Neural cell (in vitro differentiated cells): Measurements from ENCODE around the gene FREM2. TPM values are rescaled to one million over a fixed set of nuclear protein-coding genes. Genes with fewer than 3 reads are reported as not detected.

Experiments used
- H2AFZ ChIP-seq: fragments of 200-600, 300-800 bp; sonication (generic), shearing (Covaris generic); 2 replicates; pipeline ENCODE4 v1.6.0; 2014; ENCODE audit warnings: low read depth, mild to moderate bottlenecking, antibody characterized with exemption, low read length, moderate library complexity
- H3F3A ChIP-seq: fragments of 200-600 bp; shearing (Covaris generic); 2 replicates; pipeline ENCODE4 v1.6.1; 2016; ENCODE audit warnings: mild to moderate bottlenecking, moderate library complexity, mixed read lengths, antibody characterized with exemption, low read length; ENCODE audit not compliant: insufficient read depth, poor library complexity, severe bottlenecking
- H3K27ac ChIP-seq: fragments of 200-600, 300-800 bp; sonication (generic), shearing (Covaris generic); 2 replicates; pipeline ENCODE4 v1.5.1; 2014; ENCODE audit warnings: mild to moderate bottlenecking, low read length, moderate library complexity
- H3K27me3 ChIP-seq: fragments of 300-800, 200-600 bp; sonication (generic), shearing (Covaris generic); 2 replicates; pipeline ENCODE4 v1.6.0; 2014; ENCODE audit warnings: mild to moderate bottlenecking, low read depth, low read length, moderate library complexity; ENCODE audit not compliant: insufficient read depth
- H3K36me3 ChIP-seq: fragments of 300-800, 200-600 bp; sonication (generic), shearing (Covaris generic); 2 replicates; pipeline ENCODE4 v1.5.1; 2014; ENCODE audit warnings: mild to moderate bottlenecking, antibody characterized with exemption, low read length, moderate library complexity; ENCODE audit not compliant: insufficient read depth
- H3K4me2 ChIP-seq: fragments of 300-800, 200-600 bp; sonication (generic), shearing (Covaris generic); 2 replicates; pipeline ENCODE4 v1.6.0; 2014; ENCODE audit warnings: mild to moderate bottlenecking, low read length
- H3K4me3 ChIP-seq: fragments of 300-800, 200-600 bp; sonication (generic), shearing (Covaris generic); 2 replicates; pipeline ENCODE4 v1.5.1; 2014; ENCODE audit warnings: mild to moderate bottlenecking, low read length, moderate library complexity
- H3K79me2 ChIP-seq: fragments of 200-600 bp; shearing (Covaris generic); replicated peaks from 2 replicates; pipeline ENCODE4 v1.6.0; 2014; ENCODE audit warnings: mild to moderate bottlenecking, low read length, moderate library complexity; ENCODE audit not compliant: insufficient read depth
- H3K9ac ChIP-seq: fragments of 300-800, 200-600 bp; sonication (generic), shearing (Covaris generic); 2 replicates; pipeline ENCODE4 v1.6.1; 2016; ENCODE audit warnings: mild to moderate bottlenecking, low read length, mixed read lengths
- H3K9me2 ChIP-seq: fragments of 200-600 bp; shearing (Covaris generic); 2 replicates; pipeline ENCODE4 v1.6.1; 2016; ENCODE audit warnings: mild to moderate bottlenecking, low read length, mixed read lengths; ENCODE audit not compliant: insufficient read depth
- H3K9me3 ChIP-seq: fragments of 200-600, 300-800 bp; sonication (generic), shearing (Covaris generic); 2 replicates; pipeline ENCODE4 v1.6.1; 2016; ENCODE audit warnings: mild to moderate bottlenecking, mixed run types, low read length, moderate library complexity, mixed read lengths
- H4K20me1 ChIP-seq: fragments of 200-600 bp; shearing (Covaris generic); 2 replicates; pipeline ENCODE4 v1.6.1; 2016; ENCODE audit warnings: mild to moderate bottlenecking, mixed run types; ENCODE audit not compliant: insufficient read depth
- EP300 ChIP-seq: fragments of 450-650 bp; conservative IDR thresholded peaks from 2 replicates; pipeline ENCODE4 v1.6.1; 2014; ENCODE audit warnings: antibody characterized with exemption, mild to moderate bottlenecking, moderate library complexity; ENCODE audit not compliant: poor library complexity, severe bottlenecking
- EZH2 ChIP-seq: fragments of 200-600, 300-800 bp; shearing (Covaris generic), sonication (generic); IDR thresholded peaks from 2 replicates; pipeline ENCODE4 v1.6.1; 2014; ENCODE audit warnings: antibody characterized with exemption, low read length, borderline replicate concordance, mild to moderate bottlenecking; ENCODE audit not compliant: insufficient read depth, poor library complexity, severe bottlenecking
- MXI1 ChIP-seq: fragments of 450-650 bp; conservative IDR thresholded peaks from 2 replicates; pipeline ENCODE4 v1.6.1; 2014; ENCODE audit warnings: antibody characterized with exemption, mild to moderate bottlenecking; ENCODE audit not compliant: poor library complexity, severe bottlenecking
- POLR2AphosphoS5 ChIP-seq: IDR thresholded peaks from 2 replicates; pipeline ENCODE4 v1.6.1; 2012
- RAD21 ChIP-seq: fragments of 450-650 bp; conservative IDR thresholded peaks from 2 replicates; pipeline ENCODE4 v1.6.1; 2014; ENCODE audit warnings: antibody characterized with exemption, mild to moderate bottlenecking, moderate library complexity
- SMC3 ChIP-seq: fragments of 450-650 bp; conservative IDR thresholded peaks from 2 replicates; pipeline ENCODE4 v1.6.1; 2014; ENCODE audit warnings: antibody characterized with exemption, mild to moderate bottlenecking, moderate library complexity; ENCODE audit not compliant: poor library complexity
- TAF1 ChIP-seq: IDR thresholded peaks from 2 replicates; pipeline ENCODE4 v1.6.1; 2012; ENCODE audit warnings: low read depth
- polyA plus RNA-seq: library from polyadenylated mRNA; depleted of rRNA; stranded (reverse); fragments of >200 nt; gene quantifications from 2 replicates; pipeline ENCODE4 v1.2.3, GENCODE V29; 2014
- TF ChIP-seq, protein P1 (sequence below): fragments of 450-650 bp; IDR thresholded peaks from 2 replicates; pipeline ENCODE4 v1.5.1; 2014; ENCODE audit warnings: antibody characterized with exemption, mild to moderate bottlenecking, moderate library complexity; ENCODE audit not compliant: poor library complexity, severe bottlenecking
- TF ChIP-seq, protein P2 (sequence below): IDR thresholded peaks from 2 replicates; pipeline ENCODE4 v1.6.1; 2012; ENCODE audit warnings: borderline replicate concordance

Gene FREM2
- polyA plus RNA-seq, 1 donor from 2014 or later: 0.19 TPM

DNA sequence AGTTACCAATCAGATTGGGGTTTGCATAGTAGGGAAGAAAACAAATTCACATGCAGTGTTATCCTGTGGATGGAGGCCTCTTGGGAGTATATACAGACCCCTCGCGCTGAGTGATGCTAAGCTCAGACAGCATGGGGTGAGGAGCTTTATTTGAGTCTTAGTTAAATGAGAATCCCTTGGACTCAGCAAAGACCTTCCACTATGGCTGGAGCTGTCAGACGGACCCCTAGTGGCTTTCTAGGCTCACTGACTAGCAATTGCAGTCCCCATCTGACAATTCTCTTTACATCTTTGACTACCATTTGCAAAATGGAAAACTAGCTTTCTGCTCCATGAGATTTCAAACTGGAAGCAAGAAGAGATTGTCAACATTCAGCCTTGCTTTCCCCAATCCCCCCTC, 213.3 kb downstream of the FREM2 start:
- H4K20me1 ChIP-seq: no peaks in the 10 kb centered on the region
- no peaks in the 10 kb centered on the region for H3K9me2 ChIP-seq
- H3K9me3 ChIP-seq: no peaks in the 10 kb centered on the region
- H3F3A ChIP-seq: no peaks in the 10 kb centered on the region
- no peaks in the 10 kb centered on the region for H3K27me3 ChIP-seq
- H3K36me3 ChIP-seq: no peaks in the 10 kb centered on the region
- H2AFZ ChIP-seq: no peak overlapping the region
- H3K4me3 ChIP-seq: no peak overlapping the region
- H3K4me2 ChIP-seq: no peak overlapping the region
- no peak overlapping the region for H3K9ac ChIP-seq
- H3K27ac ChIP-seq: no peak overlapping the region
- TF ChIP-seq EP300: no peak
- TF ChIP-seq MXI1: no peak
- TF ChIP-seq TAF1: no peak
- TF ChIP-seq, protein P1, sequence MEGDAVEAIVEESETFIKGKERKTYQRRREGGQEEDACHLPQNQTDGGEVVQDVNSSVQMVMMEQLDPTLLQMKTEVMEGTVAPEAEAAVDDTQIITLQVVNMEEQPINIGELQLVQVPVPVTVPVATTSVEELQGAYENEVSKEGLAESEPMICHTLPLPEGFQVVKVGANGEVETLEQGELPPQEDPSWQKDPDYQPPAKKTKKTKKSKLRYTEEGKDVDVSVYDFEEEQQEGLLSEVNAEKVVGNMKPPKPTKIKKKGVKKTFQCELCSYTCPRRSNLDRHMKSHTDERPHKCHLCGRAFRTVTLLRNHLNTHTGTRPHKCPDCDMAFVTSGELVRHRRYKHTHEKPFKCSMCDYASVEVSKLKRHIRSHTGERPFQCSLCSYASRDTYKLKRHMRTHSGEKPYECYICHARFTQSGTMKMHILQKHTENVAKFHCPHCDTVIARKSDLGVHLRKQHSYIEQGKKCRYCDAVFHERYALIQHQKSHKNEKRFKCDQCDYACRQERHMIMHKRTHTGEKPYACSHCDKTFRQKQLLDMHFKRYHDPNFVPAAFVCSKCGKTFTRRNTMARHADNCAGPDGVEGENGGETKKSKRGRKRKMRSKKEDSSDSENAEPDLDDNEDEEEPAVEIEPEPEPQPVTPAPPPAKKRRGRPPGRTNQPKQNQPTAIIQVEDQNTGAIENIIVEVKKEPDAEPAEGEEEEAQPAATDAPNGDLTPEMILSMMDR: no peak
- no peak for TF ChIP-seq POLR2AphosphoS5
- TF ChIP-seq, protein P2, sequence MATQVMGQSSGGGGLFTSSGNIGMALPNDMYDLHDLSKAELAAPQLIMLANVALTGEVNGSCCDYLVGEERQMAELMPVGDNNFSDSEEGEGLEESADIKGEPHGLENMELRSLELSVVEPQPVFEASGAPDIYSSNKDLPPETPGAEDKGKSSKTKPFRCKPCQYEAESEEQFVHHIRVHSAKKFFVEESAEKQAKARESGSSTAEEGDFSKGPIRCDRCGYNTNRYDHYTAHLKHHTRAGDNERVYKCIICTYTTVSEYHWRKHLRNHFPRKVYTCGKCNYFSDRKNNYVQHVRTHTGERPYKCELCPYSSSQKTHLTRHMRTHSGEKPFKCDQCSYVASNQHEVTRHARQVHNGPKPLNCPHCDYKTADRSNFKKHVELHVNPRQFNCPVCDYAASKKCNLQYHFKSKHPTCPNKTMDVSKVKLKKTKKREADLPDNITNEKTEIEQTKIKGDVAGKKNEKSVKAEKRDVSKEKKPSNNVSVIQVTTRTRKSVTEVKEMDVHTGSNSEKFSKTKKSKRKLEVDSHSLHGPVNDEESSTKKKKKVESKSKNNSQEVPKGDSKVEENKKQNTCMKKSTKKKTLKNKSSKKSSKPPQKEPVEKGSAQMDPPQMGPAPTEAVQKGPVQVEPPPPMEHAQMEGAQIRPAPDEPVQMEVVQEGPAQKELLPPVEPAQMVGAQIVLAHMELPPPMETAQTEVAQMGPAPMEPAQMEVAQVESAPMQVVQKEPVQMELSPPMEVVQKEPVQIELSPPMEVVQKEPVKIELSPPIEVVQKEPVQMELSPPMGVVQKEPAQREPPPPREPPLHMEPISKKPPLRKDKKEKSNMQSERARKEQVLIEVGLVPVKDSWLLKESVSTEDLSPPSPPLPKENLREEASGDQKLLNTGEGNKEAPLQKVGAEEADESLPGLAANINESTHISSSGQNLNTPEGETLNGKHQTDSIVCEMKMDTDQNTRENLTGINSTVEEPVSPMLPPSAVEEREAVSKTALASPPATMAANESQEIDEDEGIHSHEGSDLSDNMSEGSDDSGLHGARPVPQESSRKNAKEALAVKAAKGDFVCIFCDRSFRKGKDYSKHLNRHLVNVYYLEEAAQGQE: no peak
- no peak for TF ChIP-seq RAD21
- TF ChIP-seq SMC3: no peak
- no peak for TF ChIP-seq EZH2
- no peaks in the 10 kb centered on the region for H3K79me2 ChIP-seq

DNA sequence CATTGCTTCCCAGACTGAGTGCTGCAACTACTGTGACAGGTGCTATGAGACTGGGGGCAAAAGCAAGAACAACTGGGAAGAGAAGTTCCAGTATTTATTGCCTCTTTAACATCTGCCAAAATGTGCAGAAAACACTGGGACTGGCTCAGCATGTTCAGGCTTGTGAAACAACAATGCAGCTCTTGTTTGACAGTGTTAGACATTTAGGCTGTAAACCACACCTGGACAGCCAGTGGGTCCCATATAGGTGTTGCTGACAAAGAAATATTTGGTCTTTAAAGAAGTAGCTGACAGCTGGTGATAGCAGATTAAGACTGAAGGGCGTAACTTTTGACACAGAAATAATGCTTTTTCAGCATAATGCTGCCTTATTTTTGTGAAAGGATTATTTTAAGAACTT, 215.7 kb downstream of the FREM2 start:
- TF ChIP-seq RAD21 (no peak), TAF1 (no peak), EZH2 (no peak), MXI1 (no peak), EP300 (no peak), POLR2AphosphoS5 (no peak), SMC3 (no peak)
- TF ChIP-seq, protein P1: no peak
- TF ChIP-seq, protein P2: no peak
- Histone ChIP-seq H3K9me3 (no peaks in the 10 kb centered on the region), H4K20me1 (no peaks in the 10 kb centered on the region), H3K36me3 (no peaks in the 10 kb centered on the region), H3K79me2 (no peaks in the 10 kb centered on the region), H3K4me3 (no peak overlapping the region), H3K27me3 (no peaks in the 10 kb centered on the region), H3F3A (no peaks in the 10 kb centered on the region), H3K4me2 (no peak overlapping the region), H2AFZ (no peak overlapping the region), H3K9ac (no peak overlapping the region), H3K9me2 (no peaks in the 10 kb centered on the region), H3K27ac (no peak overlapping the region)
